ENCODE data around the gene LRRC8B.

DNA sequence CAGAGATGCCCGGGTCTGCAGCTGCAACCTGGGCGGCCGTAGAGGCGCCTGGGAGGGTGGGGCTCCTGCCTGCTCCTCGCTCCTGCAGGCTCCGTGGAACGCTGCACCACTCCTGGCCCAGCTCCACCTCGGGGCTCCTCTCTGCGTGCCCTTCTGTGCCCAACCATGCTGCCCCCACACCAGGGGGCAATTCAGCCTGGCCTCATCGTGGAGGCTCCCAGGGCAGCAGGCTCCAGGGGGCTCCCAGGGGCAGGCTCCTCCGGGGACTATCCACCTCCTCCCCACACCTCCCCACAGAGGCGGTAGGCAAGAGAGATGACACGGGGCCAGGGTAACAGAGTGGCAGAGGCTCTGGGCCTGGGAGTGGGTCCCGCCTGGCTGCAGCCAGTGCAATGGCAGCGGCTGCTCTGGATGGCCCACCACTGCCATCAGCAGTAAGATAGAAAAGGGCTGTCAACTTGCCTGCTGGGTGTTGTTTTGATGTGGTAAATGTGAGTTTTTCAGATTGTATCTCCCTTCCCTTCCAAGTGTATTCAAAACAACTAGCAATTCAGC is 85.9 kb downstream of the LRRC8B start:
- TF ChIP-seq, protein P1, sequence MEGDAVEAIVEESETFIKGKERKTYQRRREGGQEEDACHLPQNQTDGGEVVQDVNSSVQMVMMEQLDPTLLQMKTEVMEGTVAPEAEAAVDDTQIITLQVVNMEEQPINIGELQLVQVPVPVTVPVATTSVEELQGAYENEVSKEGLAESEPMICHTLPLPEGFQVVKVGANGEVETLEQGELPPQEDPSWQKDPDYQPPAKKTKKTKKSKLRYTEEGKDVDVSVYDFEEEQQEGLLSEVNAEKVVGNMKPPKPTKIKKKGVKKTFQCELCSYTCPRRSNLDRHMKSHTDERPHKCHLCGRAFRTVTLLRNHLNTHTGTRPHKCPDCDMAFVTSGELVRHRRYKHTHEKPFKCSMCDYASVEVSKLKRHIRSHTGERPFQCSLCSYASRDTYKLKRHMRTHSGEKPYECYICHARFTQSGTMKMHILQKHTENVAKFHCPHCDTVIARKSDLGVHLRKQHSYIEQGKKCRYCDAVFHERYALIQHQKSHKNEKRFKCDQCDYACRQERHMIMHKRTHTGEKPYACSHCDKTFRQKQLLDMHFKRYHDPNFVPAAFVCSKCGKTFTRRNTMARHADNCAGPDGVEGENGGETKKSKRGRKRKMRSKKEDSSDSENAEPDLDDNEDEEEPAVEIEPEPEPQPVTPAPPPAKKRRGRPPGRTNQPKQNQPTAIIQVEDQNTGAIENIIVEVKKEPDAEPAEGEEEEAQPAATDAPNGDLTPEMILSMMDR (IDR thresholded peaks at IDR 0.05), result no peak
- TF ChIP-seq POLR2A (IDR thresholded peaks at IDR 0.05), result no peak

Data from testis (tissue), 2 donors.